ENCODE measurements around the gene KCNIP1. TPM values are rescaled to one million over a fixed set of nuclear protein-coding genes. Genes with fewer than 3 reads are reported as not detected.

KCNIP1 gene
- total RNA-seq, 3 donors from 2014 or later (not counting 1 experiment from before 2014, with no cell fraction given), result not detected

GRCh38 chr5:170651604-170652277 lies 147.9 kb downstream of the KCNIP1 start:
- Mint-ChIP-seq H3K36me3 (no peaks in the 10 kb centered on the region), H3K27me3 (ENCODE audit: low read depth in 2 of 2) (peaks cover 6 to 35% of the 10 kb centered on the region in 2 donors), H3K4me3 (no peak overlapping the region), H3K27ac (no peak overlapping the region), H3K4me1 (no peaks in the 10 kb centered on the region), H3K9me3 (no peaks in the 10 kb centered on the region)
- no peak overlapping the region for H3K27ac ChIP-seq (ENCODE audit: low read length)
- WGBS (ENCODE audit: insufficient coverage), result 65% methylated on average over 9 of the region's 11 CpGs
- TF ChIP-seq, protein P1, sequence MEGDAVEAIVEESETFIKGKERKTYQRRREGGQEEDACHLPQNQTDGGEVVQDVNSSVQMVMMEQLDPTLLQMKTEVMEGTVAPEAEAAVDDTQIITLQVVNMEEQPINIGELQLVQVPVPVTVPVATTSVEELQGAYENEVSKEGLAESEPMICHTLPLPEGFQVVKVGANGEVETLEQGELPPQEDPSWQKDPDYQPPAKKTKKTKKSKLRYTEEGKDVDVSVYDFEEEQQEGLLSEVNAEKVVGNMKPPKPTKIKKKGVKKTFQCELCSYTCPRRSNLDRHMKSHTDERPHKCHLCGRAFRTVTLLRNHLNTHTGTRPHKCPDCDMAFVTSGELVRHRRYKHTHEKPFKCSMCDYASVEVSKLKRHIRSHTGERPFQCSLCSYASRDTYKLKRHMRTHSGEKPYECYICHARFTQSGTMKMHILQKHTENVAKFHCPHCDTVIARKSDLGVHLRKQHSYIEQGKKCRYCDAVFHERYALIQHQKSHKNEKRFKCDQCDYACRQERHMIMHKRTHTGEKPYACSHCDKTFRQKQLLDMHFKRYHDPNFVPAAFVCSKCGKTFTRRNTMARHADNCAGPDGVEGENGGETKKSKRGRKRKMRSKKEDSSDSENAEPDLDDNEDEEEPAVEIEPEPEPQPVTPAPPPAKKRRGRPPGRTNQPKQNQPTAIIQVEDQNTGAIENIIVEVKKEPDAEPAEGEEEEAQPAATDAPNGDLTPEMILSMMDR (IDR thresholded peaks at IDR 0.05), result no peak
- ATAC-seq (no peak), DNase-seq (no peak)
- no peaks in the 10 kb centered on the region for H3K36me3 ChIP-seq (ENCODE audit: control insufficient read depth, insufficient read depth, low read length)
- H3K4me3 ChIP-seq (ENCODE audit: low read length), result no peak overlapping the region
- no peaks in the 10 kb centered on the region for H3K9me3 ChIP-seq (ENCODE audit: control insufficient read depth, insufficient read depth, low read length)
- no peaks in the 10 kb centered on the region for H3K4me1 ChIP-seq (ENCODE audit: control insufficient read depth, insufficient read depth, low read length)
- no peaks in the 10 kb centered on the region for H3K27me3 ChIP-seq (ENCODE audit: control insufficient read depth, insufficient read depth, low read length)
- intact Hi-C loops (cut with micrococcal nuclease), result no loop called here

GRCh38 chr5:170655476-170655875 lies 151.7 kb downstream of the KCNIP1 start:
- intact Hi-C loops (cut with micrococcal nuclease), result no loop called here
- no peak for DNase-seq
- Histone ChIP-seq H3K9me3 (ENCODE audit: control insufficient read depth, insufficient read depth, low read length) (no peaks in the 10 kb centered on the region), H3K4me1 (ENCODE audit: control insufficient read depth, insufficient read depth, low read length) (no peaks in the 10 kb centered on the region), H3K36me3 (ENCODE audit: control insufficient read depth, insufficient read depth, low read length) (no peaks in the 10 kb centered on the region), H3K4me3 (ENCODE audit: low read length) (no peak overlapping the region), H3K27me3 (ENCODE audit: control insufficient read depth, insufficient read depth, low read length) (no peaks in the 10 kb centered on the region), H3K27ac (ENCODE audit: low read length) (no peak overlapping the region)
- Mint-ChIP-seq H3K4me3 (no peak overlapping the region), H3K36me3 (no peaks in the 10 kb centered on the region), H3K27ac (no peak overlapping the region), H3K27me3 (ENCODE audit: low read depth in 2 of 2) (peaks cover 8 to 10% of the 10 kb centered on the region in 2 donors), H3K9me3 (no peaks in the 10 kb centered on the region), H3K4me1 (no peaks in the 10 kb centered on the region)
- TF ChIP-seq, protein P1 (IDR thresholded peaks at IDR 0.05), result no peak
- no peak for ATAC-seq
- 80% methylated on average over 4 of the region's 4 CpGs for WGBS (ENCODE audit: insufficient coverage)

GRCh38 chr5:170655920-170656319 lies 152.1 kb downstream of the KCNIP1 start:
- no peaks in the 10 kb centered on the region for H3K4me1 Mint-ChIP-seq
- no peaks in the 10 kb centered on the region for H3K9me3 Mint-ChIP-seq
- no peak overlapping the region for H3K27ac Mint-ChIP-seq
- intact Hi-C loops (cut with micrococcal nuclease), result no loop called here
- peaks cover 10 to 11% of the 10 kb centered on the region in 2 donors for H3K27me3 Mint-ChIP-seq (ENCODE audit: low read depth in 2 of 2)
- H3K27ac ChIP-seq (ENCODE audit: low read length), result no peak overlapping the region
- DNase-seq (no peak), ATAC-seq (no peak)
- no peaks in the 10 kb centered on the region for H3K36me3 Mint-ChIP-seq
- H3K4me3 Mint-ChIP-seq, result no peak overlapping the region
- WGBS (ENCODE audit: insufficient coverage), result 93% methylated on average over 4 of the region's 4 CpGs
- no peaks in the 10 kb centered on the region for H3K27me3 ChIP-seq (ENCODE audit: control insufficient read depth, insufficient read depth, low read length)
- TF ChIP-seq, protein P1 (IDR thresholded peaks at IDR 0.05), result no peak
- no peak overlapping the region for H3K4me3 ChIP-seq (ENCODE audit: low read length)
- no peaks in the 10 kb centered on the region for H3K36me3 ChIP-seq (ENCODE audit: control insufficient read depth, insufficient read depth, low read length)
- no peaks in the 10 kb centered on the region for H3K9me3 ChIP-seq (ENCODE audit: control insufficient read depth, insufficient read depth, low read length)
- no peaks in the 10 kb centered on the region for H3K4me1 ChIP-seq (ENCODE audit: control insufficient read depth, insufficient read depth, low read length)

GRCh38 chr5:170656346-170656745 lies 152.5 kb downstream of the KCNIP1 start:
- no peak overlapping the region for H3K27ac ChIP-seq (ENCODE audit: low read length)
- Mint-ChIP-seq H3K27ac (no peak overlapping the region), H3K4me3 (no peak overlapping the region), H3K27me3 (ENCODE audit: low read depth in 2 of 2) (peaks cover 11 to 14% of the 10 kb centered on the region in 2 donors), H3K9me3 (no peaks in the 10 kb centered on the region), H3K36me3 (no peaks in the 10 kb centered on the region), H3K4me1 (no peaks in the 10 kb centered on the region)
- H3K36me3 ChIP-seq (ENCODE audit: control insufficient read depth, insufficient read depth, low read length), result no peaks in the 10 kb centered on the region
- H3K4me1 ChIP-seq (ENCODE audit: control insufficient read depth, insufficient read depth, low read length), result no peaks in the 10 kb centered on the region
- H3K4me3 ChIP-seq (ENCODE audit: low read length), result no peak overlapping the region
- H3K9me3 ChIP-seq (ENCODE audit: control insufficient read depth, insufficient read depth, low read length), result no peaks in the 10 kb centered on the region
- intact Hi-C loops (cut with micrococcal nuclease), result no loop called here
- no peaks in the 10 kb centered on the region for H3K27me3 ChIP-seq (ENCODE audit: control insufficient read depth, insufficient read depth, low read length)
- ATAC-seq, result no peak
- TF ChIP-seq, protein P1 (IDR thresholded peaks at IDR 0.05), result no peak
- DNase-seq, result no peak
- WGBS (ENCODE audit: insufficient coverage), result 90% methylated on average over 4 of the region's 4 CpGs

Measured in natural killer cell (primary cell).